SK-N-MC (cell line): ENCODE data around the gene PRSS53.

Experiments used
- DNase-seq: peaks from one replicate; pipeline ENCODE4 v3.0.0-alpha.2; 2011; ENCODE audit warnings: low read depth, low spot score
- H3K27ac ChIP-seq: fragments of 200-600 bp; sonication (generic); 2 replicates; pipeline ENCODE4 v1.5.1; 2016; ENCODE audit warnings: mixed run types
- H3K36me3 ChIP-seq: fragments of 200-600 bp; sonication (generic); 2 replicates; pipeline ENCODE4 v1.6.1; 2017; ENCODE audit warnings: antibody characterized with exemption, low read length, mixed read lengths; ENCODE audit not compliant: insufficient read depth
- H3K4me3 ChIP-seq: fragments of 200-600 bp; sonication (generic); 2 replicates; pipeline ENCODE4 v1.5.1; 2016
- H3K9ac ChIP-seq: fragments of 200-600 bp; sonication (generic); 2 replicates; pipeline ENCODE4 v1.8.0; 2017; ENCODE audit warnings: mixed run types, mixed read lengths; ENCODE audit not compliant: insufficient read length
- H3K9me3 ChIP-seq: fragments of 200-600 bp; sonication (generic); 2 replicates; pipeline ENCODE4 v1.6.1; 2017; ENCODE audit warnings: low read depth, mild to moderate bottlenecking, antibody characterized with exemption, low read length, moderate library complexity, mixed read lengths
- EZH2 ChIP-seq: fragments of 200-600 bp; sonication (generic); IDR thresholded peaks from one replicate; pipeline ENCODE4 v1.6.1; 2017; ENCODE audit warnings: antibody characterized with exemption
- FOXP2 ChIP-seq: optimal IDR thresholded peaks from 2 replicates; pipeline ENCODE3; 2011; ENCODE audit warnings: mild to moderate bottlenecking, moderate library complexity; ENCODE audit not compliant: insufficient read depth; ENCODE audit errors: extremely low read length, control extremely low read depth
- POLR2AphosphoS5 ChIP-seq: IDR thresholded peaks from 2 replicates; pipeline ENCODE4 v1.6.1; 2012; ENCODE audit warnings: mild to moderate bottlenecking, low read depth, low read length, borderline replicate concordance

The PRSS53 gene

GRCh38 chr16:31087971-31088370 lies 772 bp downstream of the PRSS53 start:
- H3K4me3 ChIP-seq: no peak overlapping the region
- no peak overlapping the region for H3K27ac ChIP-seq
- no peak for DNase-seq
- H3K9me3 ChIP-seq: no peaks in the 10 kb centered on the region
- no peak overlapping the region for H3K9ac ChIP-seq
- TF ChIP-seq POLR2AphosphoS5: no peak
- TF ChIP-seq FOXP2: no peak
- TF ChIP-seq EZH2: no peak
- H3K36me3 ChIP-seq: peaks cover 12% of the 10 kb centered on the region; the same call in 1 of the 2 replicates

GRCh38 chr16:31087481-31087880 lies 1.3 kb downstream of the PRSS53 start:
- no peak overlapping the region for H3K27ac ChIP-seq
- H3K9ac ChIP-seq: no peak overlapping the region
- no peak overlapping the region for H3K4me3 ChIP-seq
- H3K36me3 ChIP-seq: peaks cover 12% of the 10 kb centered on the region; the same call in 1 of the 2 replicates
- no peaks in the 10 kb centered on the region for H3K9me3 ChIP-seq
- DNase-seq: no peak
- no peak for TF ChIP-seq FOXP2
- TF ChIP-seq EZH2: no peak
- no peak for TF ChIP-seq POLR2AphosphoS5

- Histone ChIP-seq H3K27ac (no peak overlapping the region), H3K36me3 (peaks cover 9% of the 10 kb centered on the region; the same call in 1 of the 2 replicates)
Measured at GRCh38 chr16:31086629-31086906, 2.2 kb downstream of the PRSS53 start.

GRCh38 chr16:31085873-31086628 lies 2.7 kb downstream of the PRSS53 start:
- Histone ChIP-seq H3K27ac (no peak overlapping the region), H3K4me3 (no peak overlapping the region), H3K36me3 (peaks cover 8% of the 10 kb centered on the region; the same call in 1 of the 2 replicates), H3K9ac (no peak overlapping the region), H3K9me3 (no peaks in the 10 kb centered on the region)
- no peak for DNase-seq
- TF ChIP-seq FOXP2 (no peak), POLR2AphosphoS5 (no peak), EZH2 (no peak)

More at GRCh38 chr16:31086629-31086906, 2.2 kb downstream of the PRSS53 start:
- Histone ChIP-seq H3K4me3 (no peak overlapping the region), H3K9me3 (no peaks in the 10 kb centered on the region), H3K9ac (no peak overlapping the region)
- no peak for DNase-seq
- no peak for TF ChIP-seq POLR2AphosphoS5
- TF ChIP-seq EZH2: no peak
- no peak for TF ChIP-seq FOXP2

GRCh38 chr16:31085411-31085810 lies 3.3 kb downstream of the PRSS53 start:
- H3K36me3 ChIP-seq: peaks cover 7% of the 10 kb centered on the region; the same call in 1 of the 2 replicates
- no peak overlapping the region for H3K27ac ChIP-seq
- no peak for DNase-seq
- no peak overlapping the region for H3K4me3 ChIP-seq
- H3K9me3 ChIP-seq: no peaks in the 10 kb centered on the region
- no peak overlapping the region for H3K9ac ChIP-seq
- TF ChIP-seq FOXP2 (no peak), EZH2 (no peak), POLR2AphosphoS5 (no peak)

GRCh38 chr16:31084584-31085302 lies 4.0 kb downstream of the PRSS53 start:
- no peak overlapping the region for H3K4me3 ChIP-seq
- TF ChIP-seq POLR2AphosphoS5 (no peak), FOXP2 (no peak), EZH2 (no peak)
- peaks cover 13% of the 10 kb centered on the region; the same call in 1 of the 2 replicates for H3K36me3 ChIP-seq
- no peak overlapping the region for H3K9ac ChIP-seq
- no peak overlapping the region for H3K27ac ChIP-seq
- DNase-seq: no peak
- H3K9me3 ChIP-seq: no peaks in the 10 kb centered on the region

- no peak for DNase-seq
- Histone ChIP-seq H3K9ac (no peak overlapping the region), H3K36me3 (peaks cover 17% of the 10 kb centered on the region; the same call in 1 of the 2 replicates), H3K27ac (no peak overlapping the region), H3K9me3 (no peaks in the 10 kb centered on the region), H3K4me3 (no peak overlapping the region)
- no peak for TF ChIP-seq FOXP2
- no peak for TF ChIP-seq POLR2AphosphoS5
- no peak for TF ChIP-seq EZH2
Measured at GRCh38 chr16:31083981-31084380, 4.8 kb downstream of the PRSS53 start.

GRCh38 chr16:31083556-31083955 lies 5.2 kb downstream of the PRSS53 start:
- DNase-seq: no peak
- TF ChIP-seq EZH2: no peak
- no peak for TF ChIP-seq POLR2AphosphoS5
- no peak for TF ChIP-seq FOXP2
- H3K9me3 ChIP-seq: no peaks in the 10 kb centered on the region
- peak overlapping the region; percentile 68 for H3K27ac ChIP-seq
- peaks cover 21% of the 10 kb centered on the region; the same call in 1 of the 2 replicates for H3K36me3 ChIP-seq
- no peak overlapping the region for H3K4me3 ChIP-seq
- peak overlapping the region; percentile 19 for H3K9ac ChIP-seq
